ENCODE data around the gene CAPN1. TPM values are rescaled to one million over a fixed set of nuclear protein-coding genes. Genes with fewer than 3 reads are reported as not detected.

Gene CAPN1
- total and polyA plus RNA-seq, 9 of the 15 experiments (the other 6 are each of a cell fraction or from before 2014, with no cell fraction given), result 3.5 to 199 (median 61.6) TPM

DNA sequence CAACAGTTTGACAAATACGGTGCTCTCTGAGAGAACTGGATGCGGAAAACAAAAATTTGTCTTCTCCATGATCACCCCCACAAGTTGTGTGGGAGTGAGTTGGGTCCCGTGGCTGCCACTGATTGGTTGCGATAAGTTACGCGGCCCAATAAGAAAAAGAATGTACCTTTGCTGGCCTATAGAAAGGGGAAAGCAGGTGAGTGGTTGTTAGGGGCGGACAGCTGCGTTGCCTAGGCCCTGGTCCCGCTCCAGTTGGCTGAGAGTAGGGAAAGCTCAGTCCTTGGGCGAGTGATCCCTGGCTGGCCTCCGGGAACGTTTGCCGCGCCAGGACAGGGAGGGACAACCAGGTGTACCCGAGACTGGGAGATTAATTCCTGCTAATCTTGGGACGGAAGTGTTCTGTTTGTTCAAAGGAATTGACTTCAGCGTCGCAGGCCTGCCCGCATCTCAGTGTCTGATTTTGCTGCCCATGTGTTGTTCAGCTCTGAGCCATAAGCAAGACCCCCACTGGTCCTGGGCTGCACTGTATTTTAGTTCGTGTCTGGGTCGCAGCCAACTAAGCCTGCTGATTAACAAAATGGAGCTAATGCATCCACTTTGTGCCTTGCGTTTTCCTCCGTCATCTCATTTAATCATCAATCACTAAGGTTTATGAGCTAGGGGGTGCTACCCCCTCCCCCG, 46.6 kb upstream of the CAPN1 start (continued):
- TF ChIP-seq RBBP5 (IDR thresholded peaks at IDR 0.05; ENCODE audit: borderline replicate concordance, insufficient read depth, low read length, poor library complexity, severe bottlenecking) (no peak), ZNF507 (tag; conservative IDR thresholded peaks at IDR 0.05) (no peak), RFX1 (IDR thresholded peaks at IDR 0.05) (peak; percentile 98), HNRNPK (IDR thresholded peaks at IDR 0.05; ENCODE audit: low read depth, low read length, poor library complexity, severe bottlenecking) (no peak), ZKSCAN8 (CRISPR knock-in tag; IDR thresholded peaks at IDR 0.05) (no peak), CBX2 (IDR thresholded peaks at IDR 0.05; ENCODE audit: insufficient read depth, low read length, poor library complexity, severe bottlenecking) (no peak), GABPA (tag; conservative IDR thresholded peaks at IDR 0.05; ENCODE audit: low read depth) (no peak), RFX5 (IDR thresholded peaks at IDR 0.05; ENCODE audit: low read depth, low read length) (no peak), ZNF121 (CRISPR knock-in tag; conservative IDR thresholded peaks at IDR 0.05) (no peak), U2AF1 (optimal IDR thresholded peaks at IDR 0.05; ENCODE audit: low read depth, low read length) (no peak), ZNF561 (CRISPR knock-in tag; conservative IDR thresholded peaks at IDR 0.05) (no peak), ZEB2 (IDR thresholded peaks at IDR 0.05) (no peak; the same call in 1 of the 2 replicates), ARHGAP35 (IDR thresholded peaks at IDR 0.05; ENCODE audit: partially characterized antibody) (no peak), MYBL2 (IDR thresholded peaks at IDR 0.05; ENCODE audit: low read depth) (no peak), MYBL2 (CRISPR knock-in tag; IDR thresholded peaks at IDR 0.05; ENCODE audit: borderline replicate concordance) (no peak), GATAD2B (IDR thresholded peaks at IDR 0.05; ENCODE audit: borderline replicate concordance) (no peak), ZNF3 (CRISPR knock-in tag; IDR thresholded peaks at IDR 0.05) (no peak), CSDE1 (IDR thresholded peaks at IDR 0.05) (peak in 1 of 2 experiments; percentile 89; a peak in 2 of 4 replicates)
- TF ChIP-seq, protein P1, sequence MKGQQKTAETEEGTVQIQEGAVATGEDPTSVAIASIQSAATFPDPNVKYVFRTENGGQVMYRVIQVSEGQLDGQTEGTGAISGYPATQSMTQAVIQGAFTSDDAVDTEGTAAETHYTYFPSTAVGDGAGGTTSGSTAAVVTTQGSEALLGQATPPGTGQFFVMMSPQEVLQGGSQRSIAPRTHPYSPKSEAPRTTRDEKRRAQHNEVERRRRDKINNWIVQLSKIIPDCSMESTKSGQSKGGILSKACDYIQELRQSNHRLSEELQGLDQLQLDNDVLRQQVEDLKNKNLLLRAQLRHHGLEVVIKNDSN (CRISPR knock-in tag; IDR thresholded peaks at IDR 0.05), result peak; percentile 46
- TF ChIP-seq, protein P2, sequence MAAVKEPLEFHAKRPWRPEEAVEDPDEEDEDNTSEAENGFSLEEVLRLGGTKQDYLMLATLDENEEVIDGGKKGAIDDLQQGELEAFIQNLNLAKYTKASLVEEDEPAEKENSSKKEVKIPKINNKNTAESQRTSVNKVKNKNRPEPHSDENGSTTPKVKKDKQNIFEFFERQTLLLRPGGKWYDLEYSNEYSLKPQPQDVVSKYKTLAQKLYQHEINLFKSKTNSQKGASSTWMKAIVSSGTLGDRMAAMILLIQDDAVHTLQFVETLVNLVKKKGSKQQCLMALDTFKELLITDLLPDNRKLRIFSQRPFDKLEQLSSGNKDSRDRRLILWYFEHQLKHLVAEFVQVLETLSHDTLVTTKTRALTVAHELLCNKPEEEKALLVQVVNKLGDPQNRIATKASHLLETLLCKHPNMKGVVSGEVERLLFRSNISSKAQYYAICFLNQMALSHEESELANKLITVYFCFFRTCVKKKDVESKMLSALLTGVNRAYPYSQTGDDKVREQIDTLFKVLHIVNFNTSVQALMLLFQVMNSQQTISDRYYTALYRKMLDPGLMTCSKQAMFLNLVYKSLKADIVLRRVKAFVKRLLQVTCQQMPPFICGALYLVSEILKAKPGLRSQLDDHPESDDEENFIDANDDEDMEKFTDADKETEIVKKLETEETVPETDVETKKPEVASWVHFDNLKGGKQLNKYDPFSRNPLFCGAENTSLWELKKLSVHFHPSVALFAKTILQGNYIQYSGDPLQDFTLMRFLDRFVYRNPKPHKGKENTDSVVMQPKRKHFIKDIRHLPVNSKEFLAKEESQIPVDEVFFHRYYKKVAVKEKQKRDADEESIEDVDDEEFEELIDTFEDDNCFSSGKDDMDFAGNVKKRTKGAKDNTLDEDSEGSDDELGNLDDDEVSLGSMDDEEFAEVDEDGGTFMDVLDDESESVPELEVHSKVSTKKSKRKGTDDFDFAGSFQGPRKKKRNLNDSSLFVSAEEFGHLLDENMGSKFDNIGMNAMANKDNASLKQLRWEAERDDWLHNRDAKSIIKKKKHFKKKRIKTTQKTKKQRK (IDR thresholded peaks at IDR 0.05; ENCODE audit: borderline replicate concordance, low read depth, low read length), result no peak
- TF ChIP-seq, protein P3, sequence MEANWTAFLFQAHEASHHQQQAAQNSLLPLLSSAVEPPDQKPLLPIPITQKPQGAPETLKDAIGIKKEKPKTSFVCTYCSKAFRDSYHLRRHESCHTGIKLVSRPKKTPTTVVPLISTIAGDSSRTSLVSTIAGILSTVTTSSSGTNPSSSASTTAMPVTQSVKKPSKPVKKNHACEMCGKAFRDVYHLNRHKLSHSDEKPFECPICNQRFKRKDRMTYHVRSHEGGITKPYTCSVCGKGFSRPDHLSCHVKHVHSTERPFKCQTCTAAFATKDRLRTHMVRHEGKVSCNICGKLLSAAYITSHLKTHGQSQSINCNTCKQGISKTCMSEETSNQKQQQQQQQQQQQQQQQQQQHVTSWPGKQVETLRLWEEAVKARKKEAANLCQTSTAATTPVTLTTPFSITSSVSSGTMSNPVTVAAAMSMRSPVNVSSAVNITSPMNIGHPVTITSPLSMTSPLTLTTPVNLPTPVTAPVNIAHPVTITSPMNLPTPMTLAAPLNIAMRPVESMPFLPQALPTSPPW (CRISPR knock-in tag; IDR thresholded peaks at IDR 0.05), result no peak
- TF ChIP-seq, protein P4, sequence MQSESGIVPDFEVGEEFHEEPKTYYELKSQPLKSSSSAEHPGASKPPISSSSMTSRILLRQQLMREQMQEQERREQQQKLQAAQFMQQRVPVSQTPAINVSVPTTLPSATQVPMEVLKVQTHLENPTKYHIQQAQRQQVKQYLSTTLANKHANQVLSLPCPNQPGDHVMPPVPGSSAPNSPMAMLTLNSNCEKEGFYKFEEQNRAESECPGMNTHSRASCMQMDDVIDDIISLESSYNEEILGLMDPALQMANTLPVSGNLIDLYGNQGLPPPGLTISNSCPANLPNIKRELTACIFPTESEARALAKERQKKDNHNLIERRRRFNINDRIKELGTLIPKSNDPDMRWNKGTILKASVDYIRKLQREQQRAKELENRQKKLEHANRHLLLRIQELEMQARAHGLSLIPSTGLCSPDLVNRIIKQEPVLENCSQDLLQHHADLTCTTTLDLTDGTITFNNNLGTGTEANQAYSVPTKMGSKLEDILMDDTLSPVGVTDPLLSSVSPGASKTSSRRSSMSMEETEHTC (IDR thresholded peaks at IDR 0.05), result no peak

All from K562 (cell line).